D721Med (cell line): ENCODE results near the gene HEXIM2.

Experiments used
- DNase-seq: peaks from one replicate; pipeline ENCODE4 v3.0.0; 2011; ENCODE audit warnings: low spot score; ENCODE audit not compliant: insufficient read length
- FAIRE-seq: peaks from 2 replicates; lab custom pipeline; 2011; peaks lifted over from hg19 to GRCh38; lab: Jason Lieb, UNC
- TF ChIP-seq, protein P1 (sequence below): IDR thresholded peaks from 2 replicates; pipeline ENCODE4 v1.5.1; 2012; ENCODE audit warnings: mild to moderate bottlenecking, control low read depth; ENCODE audit not compliant: insufficient read depth; ENCODE audit errors: missing control alignments

HEXIM2 gene

DNA sequence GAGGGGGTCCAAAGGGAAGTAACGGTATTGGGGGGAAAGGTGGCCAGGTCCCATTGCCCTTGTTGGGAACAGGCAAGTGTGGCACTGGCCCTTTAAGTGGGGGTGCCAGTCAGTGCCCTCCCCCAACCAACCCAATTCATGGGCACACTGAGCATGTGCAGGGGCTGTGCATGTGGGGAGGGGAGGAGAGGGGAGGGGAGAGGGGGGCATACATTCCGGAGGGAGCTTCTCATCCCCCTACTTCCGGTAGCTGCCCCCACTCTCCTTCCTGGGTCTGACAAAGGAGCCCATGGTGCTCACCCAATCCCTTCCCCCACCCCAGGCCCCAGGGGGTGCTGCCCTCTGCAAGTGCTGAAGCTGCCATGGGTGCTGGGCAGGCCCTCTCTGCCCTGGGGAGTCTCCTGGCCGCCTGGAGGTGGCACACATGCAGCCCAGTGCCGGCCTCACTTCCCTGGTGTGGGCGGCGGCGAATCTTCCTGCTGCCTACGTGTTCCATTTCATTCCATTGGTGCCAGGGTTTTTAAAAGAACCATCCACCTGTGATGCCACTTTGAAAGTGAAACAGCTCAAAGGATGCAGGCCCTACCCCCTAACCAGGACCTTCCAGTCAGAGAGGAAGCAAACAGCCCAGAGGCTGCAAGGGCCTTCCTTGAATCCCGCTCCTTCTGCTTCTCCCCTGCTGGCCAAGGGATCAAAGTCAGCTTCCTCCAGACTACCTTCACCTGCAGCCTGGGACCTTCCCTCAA lies 11.0 kb downstream of the HEXIM2 start:
- FAIRE-seq (no peak), DNase-seq (peak; percentile 77)
- TF ChIP-seq, protein P1, sequence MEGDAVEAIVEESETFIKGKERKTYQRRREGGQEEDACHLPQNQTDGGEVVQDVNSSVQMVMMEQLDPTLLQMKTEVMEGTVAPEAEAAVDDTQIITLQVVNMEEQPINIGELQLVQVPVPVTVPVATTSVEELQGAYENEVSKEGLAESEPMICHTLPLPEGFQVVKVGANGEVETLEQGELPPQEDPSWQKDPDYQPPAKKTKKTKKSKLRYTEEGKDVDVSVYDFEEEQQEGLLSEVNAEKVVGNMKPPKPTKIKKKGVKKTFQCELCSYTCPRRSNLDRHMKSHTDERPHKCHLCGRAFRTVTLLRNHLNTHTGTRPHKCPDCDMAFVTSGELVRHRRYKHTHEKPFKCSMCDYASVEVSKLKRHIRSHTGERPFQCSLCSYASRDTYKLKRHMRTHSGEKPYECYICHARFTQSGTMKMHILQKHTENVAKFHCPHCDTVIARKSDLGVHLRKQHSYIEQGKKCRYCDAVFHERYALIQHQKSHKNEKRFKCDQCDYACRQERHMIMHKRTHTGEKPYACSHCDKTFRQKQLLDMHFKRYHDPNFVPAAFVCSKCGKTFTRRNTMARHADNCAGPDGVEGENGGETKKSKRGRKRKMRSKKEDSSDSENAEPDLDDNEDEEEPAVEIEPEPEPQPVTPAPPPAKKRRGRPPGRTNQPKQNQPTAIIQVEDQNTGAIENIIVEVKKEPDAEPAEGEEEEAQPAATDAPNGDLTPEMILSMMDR: no peak

DNA sequence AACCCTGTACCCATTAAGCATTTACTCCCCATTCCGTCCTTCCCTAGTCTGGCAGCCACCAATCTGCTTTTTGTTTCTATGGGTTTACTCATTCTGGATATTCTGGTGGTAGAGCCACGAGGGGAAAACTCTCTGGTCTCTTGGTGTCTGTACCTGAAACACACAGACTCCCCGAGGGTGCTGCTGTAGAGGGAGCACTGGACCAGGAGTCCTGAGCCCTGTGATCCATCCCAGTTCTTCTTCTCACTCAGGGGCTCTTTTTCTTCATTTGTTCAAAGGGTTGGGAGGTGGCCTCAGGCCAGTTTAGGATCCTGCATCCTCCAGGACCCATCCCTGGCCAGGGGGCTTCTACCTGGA lies 14.1 kb downstream of the HEXIM2 start:
- TF ChIP-seq, protein P1: no peak
- no peak for FAIRE-seq
- DNase-seq: no peak

DNA sequence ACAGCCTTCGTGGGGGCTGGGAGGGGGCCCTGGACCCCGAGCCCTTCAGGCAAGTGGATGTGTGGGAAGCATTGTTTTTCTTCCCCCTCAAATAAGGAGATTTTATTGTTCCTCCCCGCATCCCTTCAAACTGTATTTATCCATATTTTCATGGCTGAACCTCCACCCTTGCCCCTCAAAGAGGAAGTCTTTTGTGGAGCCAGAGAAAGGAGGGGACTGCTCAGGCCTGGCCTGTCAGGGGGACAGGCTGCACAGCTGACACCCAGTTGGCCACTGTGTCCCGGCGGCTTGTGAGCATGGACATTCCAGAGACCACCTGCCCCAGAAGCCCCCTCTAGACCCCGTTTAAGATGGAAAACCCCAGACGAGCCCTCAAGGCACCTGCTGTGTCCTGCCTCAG lies 15.9 kb downstream of the HEXIM2 start:
- no peak for FAIRE-seq
- TF ChIP-seq, protein P1: no peak
- DNase-seq: no peak

DNA sequence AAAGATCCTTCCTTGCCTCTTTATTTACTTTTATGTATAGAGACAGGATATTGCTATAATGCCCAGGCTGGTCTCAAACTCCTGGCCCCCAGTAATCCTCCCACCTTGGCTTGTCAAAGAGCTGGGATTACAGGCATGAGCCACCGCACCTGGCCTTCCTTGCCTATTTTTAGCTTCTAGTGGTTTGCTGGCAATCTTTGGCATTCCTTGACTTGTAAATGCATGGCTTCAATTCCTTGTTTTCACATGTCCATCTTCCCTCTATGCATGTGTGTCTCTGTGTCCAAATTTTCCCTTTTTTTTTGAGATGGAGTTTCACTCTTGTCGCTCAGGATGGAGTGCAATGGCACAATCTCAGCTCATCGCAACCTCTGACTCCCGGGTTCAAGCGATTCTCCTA lies 22.5 kb downstream of the HEXIM2 start:
- DNase-seq (no peak), FAIRE-seq (no peak)
- TF ChIP-seq, protein P1: no peak

DNA sequence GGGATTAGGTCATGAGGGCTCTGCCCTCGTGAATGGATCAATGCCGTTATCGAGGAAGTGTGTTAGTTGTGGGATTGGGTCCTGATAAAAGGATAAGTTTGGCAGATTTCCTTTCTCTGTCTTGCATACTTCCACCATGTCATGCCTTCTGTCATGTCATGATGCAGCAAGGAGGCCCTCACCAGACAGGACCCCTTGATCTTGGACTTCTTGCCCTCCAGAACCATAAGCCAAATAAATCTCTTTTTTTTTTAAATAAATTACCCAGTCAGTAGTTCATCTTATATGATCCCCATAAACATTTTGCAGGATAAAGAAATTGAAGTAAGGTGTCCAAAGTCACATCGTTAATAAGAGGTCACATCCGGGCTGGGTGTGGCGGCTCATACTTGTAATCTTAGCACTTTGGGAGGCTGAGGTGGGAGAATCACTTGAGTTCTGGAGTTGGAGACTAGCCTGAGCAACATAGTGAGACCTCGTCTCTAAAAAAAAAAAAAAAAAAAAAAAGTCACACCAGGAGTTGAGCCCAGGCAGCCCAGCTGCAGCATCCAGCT lies 25.2 kb downstream of the HEXIM2 start:
- DNase-seq: no peak
- TF ChIP-seq, protein P1: no peak
- FAIRE-seq: no peak

DNA sequence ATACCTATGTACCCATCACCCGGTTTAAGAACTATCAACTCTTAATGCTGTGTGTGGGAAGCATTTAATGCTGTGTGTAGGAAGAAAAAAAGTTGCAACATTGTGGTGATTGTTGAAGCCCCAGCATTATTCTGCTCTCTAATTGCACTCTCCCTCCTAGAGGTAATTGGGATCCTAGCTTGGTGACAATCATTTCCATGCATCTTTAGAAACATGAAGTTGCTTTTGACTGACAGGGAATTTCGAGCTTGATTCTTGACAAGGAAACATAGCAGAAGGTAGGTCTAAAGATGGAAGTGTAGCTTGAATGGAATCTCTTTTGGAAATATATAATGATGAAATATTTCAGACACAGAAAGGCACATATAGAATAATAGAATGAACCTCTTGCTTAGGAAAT lies 27.3 kb downstream of the HEXIM2 start:
- FAIRE-seq (no peak), DNase-seq (no peak)
- TF ChIP-seq, protein P1: no peak
